Measurements from ENCODE around the gene TBC1D9B.
A peak's percentile ranks its signal among the peaks of the same experiment; 100 is the strongest.

TBC1D9B gene

DNA sequence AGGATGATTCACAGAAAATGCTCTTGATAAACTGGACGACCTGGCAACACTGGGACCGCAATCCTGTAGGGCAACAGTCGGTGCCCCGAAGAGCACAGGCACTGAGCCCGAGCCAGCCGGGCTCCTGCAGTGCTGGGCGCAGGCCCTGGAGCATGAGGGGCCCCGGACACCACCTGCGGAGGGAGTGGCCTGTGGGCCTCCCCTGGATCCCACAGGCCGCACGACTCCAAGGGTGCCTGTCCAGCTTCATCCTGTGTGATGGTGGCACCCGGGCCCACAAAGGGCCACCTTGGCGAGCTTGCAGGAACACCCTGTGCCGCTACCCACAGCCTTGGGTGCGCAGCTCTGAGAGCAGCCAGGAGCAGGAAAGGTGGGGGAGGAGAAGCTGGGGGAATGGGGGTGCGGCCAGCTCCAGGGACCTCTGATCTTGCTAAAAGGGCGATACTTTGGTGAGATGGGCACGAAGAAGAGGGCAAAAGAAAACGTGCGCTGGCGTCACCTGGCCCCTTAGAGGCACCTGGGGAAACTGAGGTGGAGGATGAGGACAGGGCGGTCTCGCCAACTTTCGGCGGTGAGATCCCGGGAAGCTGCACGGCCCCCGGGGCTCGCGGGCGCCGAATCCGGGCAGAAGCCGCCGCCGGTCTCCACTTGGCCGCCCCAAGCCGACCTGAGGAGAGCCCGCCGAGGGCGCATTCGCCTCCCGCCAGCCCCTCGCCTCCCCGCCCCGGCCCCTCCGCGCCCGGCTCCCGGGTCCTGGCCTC, 722 bp downstream of the TBC1D9B start:
- peak; percentile 19 for DNase-seq

DNA sequence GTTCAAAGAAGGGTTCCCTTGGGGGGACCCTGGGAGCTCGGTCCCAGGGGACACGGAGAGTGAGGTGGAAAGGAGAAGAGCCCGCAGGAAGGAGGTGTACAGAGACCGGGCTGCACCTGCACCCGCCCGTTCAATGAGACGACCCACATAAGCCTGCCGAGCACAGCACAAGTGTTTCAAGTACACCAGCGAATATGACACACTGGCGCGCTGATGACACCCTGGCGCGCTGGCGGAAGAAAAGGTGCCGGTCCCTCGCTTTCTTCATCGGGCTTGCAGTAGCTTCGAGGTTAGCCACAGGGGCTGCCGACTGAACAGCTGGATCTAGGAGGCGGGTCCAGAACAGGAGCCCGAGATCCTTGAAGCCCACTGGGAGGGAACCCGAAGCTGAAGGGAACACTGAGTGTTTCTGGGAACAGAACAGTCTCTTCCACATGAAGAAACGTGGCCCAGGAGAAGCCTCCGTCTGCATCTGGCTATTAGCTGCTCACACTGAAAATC, 1.4 kb downstream of the TBC1D9B start:
- DNase-seq: no peak

DNA sequence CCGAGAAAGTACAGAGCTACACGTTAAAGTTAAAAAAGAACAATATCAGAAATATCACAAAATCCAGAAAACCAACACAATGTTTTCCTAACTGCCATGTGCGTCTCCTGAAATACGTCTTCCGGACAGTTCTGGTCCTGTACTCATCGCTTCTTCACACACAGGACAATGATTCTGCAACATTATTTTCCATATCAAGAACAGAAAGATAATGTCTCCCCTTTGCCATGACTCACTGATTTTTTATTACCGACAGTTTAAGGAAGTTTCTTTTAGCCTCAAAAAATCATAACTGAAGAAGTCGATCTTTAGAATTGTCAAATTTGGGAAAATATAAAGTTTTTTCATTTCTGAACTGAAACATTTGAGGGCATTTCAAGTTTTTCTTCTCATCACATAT, 2.5 kb downstream of the TBC1D9B start:
- DNase-seq: no peak

DNA sequence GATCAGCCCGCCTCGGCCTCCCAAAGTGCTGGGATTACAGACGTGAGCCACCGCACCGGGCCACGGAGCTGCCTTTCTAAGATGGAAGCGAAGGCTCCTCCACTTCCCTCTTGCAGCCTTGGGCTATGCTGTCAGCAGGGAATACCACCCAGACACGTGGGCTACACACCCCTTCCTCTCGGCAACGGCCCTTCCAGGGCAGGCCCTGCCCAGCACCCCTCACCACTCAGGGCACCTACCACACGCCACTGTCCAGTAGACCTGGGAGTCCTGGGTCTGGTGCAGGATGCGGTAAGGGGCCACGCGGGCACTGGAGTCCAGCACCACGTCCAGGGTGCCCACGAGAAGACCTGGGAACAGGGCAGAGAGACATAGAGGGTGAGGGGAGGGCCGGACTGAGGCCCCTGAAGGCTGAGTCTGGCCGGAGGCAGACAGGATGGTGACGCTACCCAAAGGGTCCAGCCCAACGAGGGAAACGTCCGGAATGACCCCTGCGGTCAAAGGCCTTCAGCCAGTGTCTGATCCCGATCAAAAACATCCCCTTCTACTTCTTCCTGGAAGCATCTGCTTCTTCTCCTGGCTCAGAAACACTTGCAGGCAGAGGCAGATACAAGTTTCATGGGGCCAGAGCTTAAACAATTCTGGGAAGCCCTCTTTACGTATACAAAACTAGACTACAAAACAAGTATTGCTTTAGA, 3.1 kb downstream of the TBC1D9B start:
- no peak for DNase-seq

DNA sequence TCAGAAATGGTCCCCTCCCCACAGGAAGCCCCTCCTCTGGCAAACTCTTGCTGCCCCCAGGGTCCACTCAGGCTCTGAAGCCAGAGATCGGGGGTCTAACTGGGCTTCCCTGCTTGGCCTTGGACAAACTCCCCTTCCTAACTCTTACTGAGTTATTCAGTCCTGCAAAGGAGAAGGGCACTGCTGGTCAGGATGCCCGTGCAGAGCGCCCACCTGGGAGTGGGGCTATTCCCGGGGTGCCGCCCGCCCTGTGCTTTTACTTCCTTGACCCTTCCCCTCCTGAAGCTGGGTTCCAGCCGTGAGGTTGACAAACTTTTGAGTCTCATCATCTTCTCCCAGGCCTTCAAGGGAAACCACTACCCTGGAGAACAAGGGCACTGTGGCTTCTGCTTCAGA, 4.9 kb downstream of the TBC1D9B start:
- no peak for DNase-seq

DNA sequence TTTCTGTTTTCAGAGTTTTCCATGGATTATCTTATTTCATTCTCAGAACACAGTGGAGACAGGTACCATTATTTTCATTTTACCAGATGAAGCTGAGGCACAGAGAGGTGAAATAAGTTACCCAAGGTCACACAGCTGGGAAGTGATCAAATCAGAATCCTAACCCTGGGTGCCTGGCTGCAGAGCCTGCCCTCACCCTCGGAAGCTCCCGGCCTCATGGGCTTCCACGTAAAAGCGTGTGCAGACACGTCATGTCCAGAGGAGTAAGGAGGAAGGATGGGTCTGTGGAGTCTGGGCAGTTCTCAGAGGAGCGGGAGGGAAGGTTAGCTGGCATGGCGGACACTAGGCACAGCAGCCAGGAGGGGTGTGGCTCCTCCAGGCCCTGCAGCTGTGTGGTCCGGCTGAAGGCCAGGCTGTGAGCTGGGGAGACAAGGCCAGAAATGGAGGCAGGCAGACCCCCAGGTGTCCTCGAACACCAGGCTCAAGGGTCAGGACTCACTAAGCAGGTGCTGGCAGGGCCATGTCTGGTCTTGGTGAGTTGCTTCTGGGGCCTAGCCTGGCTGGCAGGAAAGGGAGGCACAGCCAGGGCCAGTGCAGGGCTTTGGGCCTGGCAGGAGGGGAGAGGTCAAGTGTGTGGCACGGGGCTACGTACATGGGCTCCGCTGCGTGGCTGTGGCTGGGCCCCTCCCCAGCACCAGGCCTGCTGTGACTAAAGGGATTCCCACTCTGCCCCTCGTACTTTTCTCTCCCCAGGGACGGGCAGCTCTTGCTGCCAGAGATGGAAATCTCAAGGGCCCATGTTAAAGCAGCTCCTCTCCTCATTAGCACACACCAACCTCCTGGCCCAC, 5.6 kb downstream of the TBC1D9B start:
- no peak for DNase-seq

DNA sequence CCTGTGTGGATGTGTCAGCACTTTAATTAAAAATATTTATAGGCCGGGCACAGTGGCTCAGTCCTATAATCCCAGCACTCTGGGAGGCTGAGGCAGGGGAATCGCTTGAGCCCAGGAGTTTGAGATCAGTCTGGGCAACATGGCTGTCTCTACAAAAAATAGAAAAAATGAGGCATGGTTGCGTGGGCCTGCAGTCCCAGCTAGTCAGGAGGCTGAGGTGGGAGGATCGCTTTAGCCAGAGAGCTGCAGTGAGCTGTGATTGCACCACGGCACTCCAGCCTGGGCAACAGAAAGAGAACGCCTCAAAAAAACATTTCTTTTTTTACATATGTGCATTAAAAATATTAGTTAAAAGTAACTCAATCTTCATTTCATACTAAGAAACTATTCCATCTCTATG, 6.2 kb downstream of the TBC1D9B start:
- no peak for DNase-seq

DNA sequence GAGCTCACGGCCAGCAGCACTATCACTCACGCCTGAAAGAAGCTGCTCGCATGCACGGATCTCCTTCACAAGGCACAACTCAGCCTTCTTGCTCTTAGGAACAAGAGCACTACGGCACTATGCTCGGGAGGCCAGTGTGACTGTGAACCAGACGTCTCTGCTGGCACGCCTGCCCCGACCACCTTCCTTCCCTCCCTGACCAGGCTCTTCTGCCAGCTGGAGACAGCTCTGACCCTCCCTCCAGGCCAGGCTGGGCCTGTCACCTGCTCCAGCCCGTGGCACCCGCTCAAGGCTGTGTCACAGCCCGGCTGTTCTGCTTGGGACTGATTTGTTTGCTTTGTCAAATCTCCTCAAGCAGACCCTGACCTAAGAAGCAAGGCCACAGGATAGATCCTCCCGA, 7.0 kb downstream of the TBC1D9B start:
- no peak for DNase-seq

DNA sequence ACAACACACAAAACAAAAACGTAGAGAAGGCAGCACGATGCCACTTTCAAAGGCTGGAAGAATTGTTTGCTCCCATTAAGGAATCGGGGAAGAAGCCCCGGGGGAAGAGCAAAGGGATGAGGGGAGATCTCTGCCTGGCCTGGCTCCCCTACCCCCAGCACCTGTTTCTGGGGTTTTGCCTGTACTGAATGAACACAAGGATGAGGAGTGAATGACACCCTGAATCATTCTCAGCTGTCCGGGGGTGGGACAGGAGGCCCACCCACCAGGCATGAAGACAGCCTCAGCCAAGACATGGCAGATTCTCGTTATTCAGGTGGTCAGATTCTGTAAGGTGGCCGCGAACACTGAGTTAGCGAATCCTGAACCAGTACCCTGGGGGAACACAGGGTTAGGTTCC, 7.5 kb downstream of the TBC1D9B start:
- DNase-seq: no peak

DNA sequence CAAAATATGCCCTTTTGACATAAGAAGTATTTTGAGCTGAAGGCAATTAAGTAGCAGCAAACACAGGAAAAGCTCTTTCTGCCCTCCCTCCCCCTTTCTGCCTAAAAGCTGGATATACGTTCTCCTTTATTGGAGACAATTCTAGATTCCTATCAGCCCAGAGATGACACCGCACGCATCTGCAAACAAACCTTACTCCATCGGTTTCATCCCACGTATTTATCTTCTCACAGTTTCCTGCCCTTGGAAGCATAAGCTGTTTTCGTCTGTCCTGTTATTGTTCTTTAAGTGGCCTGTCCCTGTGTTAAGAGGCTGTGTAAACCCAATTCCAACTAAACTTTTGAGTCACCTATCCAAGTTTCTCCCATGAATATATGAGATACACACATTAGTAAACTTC, 11.8 kb downstream of the TBC1D9B start:
- DNase-seq: no peak

DNA sequence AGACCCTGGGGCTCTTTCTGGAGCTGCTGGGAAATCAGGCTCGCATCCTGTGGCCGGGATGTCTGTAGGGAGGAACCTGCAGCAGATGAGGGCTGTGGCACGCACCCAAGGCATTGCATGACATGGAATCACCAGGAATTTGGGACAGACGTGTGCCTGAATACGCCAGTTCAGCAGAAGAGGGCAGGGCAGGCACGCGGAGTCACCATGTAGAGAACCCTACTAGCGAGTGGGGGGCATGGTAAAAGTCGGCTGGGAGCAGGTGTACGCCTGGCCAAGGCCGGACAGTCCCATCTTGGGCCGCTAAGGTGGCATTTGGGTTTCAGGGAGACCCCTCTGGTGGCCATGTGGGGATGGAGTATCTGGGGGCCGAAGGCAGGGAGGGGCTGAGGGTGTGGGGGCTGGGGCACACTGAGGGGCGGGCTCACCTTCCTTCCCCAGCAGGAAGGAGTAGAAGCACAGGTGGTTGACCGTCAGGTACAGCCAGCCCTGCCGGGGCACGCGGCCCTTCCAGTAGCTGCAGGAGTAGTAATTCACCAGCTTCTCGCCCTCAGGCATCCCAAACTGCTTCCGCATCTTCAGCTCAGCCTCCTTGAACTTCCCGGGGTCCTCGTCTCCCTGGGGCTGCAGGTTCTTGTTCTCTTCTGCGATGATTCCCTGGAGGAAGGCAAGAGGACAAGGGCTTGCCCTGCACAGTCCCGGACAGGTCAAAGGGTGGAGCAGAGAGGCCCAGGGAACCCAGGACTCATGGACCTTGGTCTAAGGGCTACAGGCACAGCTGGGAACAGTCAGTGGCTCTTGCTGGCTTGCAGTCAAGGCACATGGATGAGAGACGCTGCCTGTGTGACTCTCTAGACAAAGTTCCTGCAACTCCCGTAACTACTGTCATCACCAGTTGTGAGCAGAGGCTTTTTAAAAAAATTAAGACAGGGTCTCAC, 13.5 kb downstream of the TBC1D9B start:
- DNase-seq: no peak

DNA sequence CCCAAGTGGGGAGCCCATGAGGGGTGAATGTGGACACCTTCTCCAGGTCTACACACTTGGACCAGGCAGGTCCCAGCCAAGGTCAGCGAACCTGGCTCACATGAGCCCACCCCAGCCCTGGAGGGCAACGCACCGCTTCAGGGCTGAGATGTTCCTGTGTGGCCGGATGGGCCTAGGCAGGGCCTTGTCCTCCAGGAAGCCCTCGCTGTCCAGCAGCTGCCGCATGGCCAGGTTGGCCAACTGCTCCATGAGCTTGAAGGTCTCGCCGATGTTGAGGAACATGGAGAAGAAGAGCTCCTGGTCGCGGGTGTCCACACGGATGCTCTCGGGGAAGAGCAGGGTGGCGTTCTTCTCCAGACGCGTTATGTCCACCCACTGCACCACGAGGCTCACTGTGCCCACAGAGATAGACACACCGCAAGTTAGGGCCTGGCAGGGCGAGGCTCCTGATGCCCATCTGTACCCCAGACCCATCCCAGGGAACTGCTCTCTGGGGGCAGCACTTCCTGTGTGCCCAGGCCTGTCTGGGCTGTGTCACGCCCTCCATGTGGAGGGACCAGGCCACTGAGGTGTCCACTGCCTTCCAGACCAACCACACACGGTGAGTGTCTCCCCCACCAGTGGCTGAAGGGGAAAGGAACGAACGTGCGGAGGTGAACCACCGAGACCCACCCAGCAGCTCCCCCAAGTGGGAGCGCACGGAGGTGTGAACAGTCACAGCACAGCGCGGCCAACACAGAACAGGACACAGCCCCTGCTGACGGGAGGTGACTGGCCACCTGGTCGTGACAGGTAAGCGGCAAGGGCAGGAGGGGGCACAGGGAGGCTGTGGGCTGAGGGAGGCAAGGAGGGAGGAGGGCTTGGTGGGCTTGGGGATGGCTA, 14.4 kb downstream of the TBC1D9B start:
- no peak for DNase-seq

DNA sequence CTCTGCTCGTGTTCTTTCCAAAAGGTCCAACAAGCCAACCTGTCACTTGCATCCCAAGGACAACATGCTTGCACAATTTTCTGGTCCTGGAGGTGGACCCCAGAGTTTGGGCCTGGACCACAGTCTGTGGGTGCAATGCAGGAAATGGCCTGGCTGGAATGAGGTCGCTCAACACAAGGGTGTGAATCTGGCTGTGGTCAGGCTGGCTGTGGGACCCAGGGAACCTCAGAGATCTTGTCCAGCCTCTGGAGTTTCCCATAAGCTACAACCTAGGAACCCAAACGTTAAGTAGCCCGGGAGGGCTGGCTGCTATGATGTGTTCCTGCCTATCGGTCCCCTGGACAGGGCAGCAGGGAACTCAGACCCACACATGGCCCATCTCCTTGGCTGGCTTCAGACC, 15.4 kb downstream of the TBC1D9B start:
- DNase-seq: no peak

DNA sequence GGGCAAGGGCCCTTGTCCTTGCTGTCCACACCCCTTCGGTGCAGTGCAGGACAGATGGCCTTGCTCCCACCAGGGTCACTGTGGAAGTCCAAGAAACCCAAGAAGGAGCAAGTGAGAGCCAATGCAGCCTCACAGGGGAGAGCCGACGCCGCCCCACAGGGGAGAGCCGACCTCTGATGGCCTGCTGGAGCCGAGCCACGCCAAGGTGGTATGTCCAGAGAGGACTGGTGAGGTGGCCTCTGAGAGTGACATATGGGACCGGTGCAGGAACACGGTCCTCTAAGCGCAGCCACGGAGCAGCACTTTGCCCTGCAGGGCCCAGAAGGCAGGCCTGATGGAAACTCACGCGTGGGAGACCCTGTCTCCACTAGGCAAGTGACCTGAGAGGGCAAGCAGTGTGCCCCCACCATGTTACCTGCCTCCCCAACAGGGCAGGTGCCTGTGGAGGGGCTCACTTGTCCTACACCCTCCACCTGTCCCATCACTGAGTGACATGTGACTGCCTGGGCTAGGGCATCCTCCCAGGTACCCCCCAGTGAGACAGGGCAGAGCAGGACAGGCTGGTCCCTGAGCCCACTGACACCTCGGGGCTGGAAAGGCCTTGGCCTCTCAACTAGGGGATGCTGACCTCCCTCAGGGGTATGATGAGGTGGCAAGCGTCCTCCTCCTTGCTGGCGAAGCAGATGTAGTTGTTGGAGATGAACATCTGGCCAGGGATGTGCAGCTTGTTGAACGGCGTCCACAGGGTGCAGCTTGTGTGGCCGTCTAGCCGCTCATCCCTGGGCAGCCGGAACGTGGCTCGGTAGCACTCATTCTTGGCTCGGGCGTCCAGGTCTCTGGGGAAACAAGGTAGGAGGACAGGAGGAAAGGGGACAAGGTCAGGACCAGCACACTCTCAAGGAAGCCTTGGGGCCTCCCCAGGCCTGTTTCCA, 16.7 kb downstream of the TBC1D9B start:
- DNase-seq: no peak

DNA sequence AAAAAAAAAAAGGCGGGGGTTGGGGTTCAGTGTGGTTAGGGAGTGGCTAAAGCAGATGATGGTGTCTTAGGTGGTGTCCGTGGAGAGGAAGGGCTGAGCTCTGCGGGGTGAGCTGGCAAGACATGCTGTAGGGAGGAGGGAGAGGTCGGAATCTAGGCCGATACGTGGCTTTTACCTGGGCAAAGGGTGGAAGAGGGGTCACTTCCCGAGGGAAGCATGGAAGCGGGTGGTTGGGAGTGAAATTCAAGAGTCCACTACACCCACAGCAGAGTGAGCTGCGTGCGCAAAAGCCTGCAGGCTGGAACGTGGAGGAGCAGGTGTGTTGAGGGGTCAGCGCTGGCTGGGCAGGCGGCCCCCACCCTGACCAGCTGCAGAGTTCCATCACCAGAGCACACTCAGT, 17.8 kb downstream of the TBC1D9B start:
- no peak for DNase-seq

DNA sequence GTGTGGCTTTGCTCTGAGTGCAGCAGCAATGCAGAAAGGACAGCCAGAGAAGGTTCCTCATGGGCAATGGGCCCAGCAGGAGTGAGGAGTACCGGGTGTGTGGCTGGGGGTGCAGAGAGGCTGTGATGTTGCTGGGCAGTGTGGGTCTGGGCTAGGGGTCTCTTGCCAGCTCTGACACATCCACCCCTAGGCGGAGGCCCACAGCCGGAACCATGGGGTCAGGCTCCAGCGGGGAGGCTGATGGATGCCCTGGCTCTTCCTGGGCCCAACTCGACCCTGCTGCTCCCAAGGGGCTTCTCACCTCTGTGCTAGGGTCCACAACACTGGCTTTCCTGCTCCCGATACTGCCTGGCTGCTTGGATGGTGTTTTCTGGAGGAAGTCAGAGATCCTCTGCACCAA, 19.9 kb downstream of the TBC1D9B start:
- no peak for DNase-seq

DNA sequence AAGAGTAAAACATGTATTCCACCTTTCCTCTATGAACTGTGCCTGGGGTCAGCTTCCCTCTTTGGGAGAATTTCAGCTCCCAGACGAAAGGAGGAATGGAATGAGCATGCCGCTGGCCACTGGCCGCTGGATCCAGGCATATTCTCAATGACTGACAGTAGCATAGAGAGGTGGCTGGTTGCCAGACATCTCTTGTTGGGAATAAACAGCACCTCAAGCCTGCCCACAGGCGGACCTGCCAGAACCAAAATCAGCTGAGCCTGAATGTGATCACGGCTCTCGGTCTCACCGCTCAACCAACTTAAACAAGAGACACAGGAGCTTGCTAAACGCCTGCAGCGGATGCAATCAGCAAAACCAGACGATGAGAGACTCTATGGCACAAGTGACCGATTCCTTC, 20.6 kb downstream of the TBC1D9B start:
- DNase-seq: no peak

DNA sequence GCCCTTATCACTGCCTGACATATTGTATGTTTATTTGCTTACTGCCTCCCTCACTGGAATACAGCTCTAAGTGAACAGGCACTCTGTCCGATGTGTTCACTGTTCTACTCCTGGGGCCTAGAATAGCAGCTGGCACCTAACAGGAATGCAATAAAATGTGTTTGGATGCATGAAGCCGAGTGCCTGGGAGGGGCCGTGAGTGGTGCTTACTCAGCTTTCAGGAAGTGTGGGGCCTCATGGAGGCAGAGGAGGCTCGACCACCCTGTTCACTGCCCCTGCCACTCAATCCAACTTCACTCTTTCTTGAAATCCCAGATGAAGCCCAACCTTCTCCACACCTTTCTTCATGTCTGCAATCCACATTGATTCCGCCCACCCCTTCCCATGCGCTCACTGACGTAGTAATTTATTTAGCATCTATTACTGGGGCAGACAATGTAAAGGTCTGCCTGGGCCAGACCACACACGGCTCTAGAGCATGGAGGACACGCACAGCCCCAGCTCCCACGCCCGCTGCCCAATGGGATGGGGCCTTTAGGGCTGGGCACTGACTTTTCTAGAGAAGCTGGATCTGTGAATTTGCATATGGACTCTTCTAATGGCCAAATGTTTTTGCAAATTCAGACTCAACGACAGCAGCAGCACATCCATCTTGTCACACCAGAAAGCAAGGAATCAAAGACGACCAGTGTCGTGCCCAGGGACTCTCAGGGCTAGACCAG, 21.3 kb downstream of the TBC1D9B start:
- no peak for DNase-seq

DNA sequence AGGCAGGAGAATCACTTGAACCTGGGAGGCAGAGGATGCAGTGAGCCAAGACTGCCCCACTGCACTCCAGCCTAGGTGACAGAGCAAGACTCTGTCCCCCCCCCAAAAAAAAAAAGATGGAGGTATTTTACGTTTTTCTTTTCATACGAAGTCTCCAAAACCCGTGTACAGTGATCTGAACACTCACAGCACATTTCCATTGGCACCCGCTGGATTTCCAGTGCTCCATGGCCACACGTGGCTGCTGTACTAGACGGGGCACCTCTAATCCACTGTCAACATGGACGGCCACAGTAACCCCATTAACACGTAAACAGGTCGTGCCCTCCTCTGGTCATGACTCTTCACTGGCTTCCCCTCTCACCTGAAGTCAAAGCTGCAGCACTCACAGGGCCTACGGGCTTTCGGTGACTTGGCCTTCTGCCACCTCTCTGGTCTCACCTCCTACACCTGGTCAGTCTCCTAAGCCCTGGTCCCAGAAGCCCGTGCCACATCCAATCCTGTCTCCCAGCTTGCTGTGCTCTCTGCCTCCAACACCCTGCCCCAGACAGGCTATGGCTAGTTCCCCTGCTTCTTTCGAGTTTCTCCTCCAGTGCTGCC, 22.1 kb downstream of the TBC1D9B start:
- no peak for DNase-seq

Data from activated CD4-positive, alpha-beta T cell treated with anti-CD3 and anti-CD28 coated beads, Interleukin-2, amount 50 U/mL, for 1 hour (primary cell).